GM12865 (cell line): ENCODE data around the gene INPP5A.

Experiments
- DNase-seq: peaks from one replicate; pipeline ENCODE4 v3.0.0; 2010; ENCODE audit warnings: low read depth
- H3K4me3 ChIP-seq: 2 replicates; pipeline ENCODE4 v1.5.1; 2011; ENCODE audit warnings: mild to moderate bottlenecking, low read depth, low read length, control low read depth
- CTCF ChIP-seq: IDR thresholded peaks from 2 replicates; pipeline ENCODE4 v1.5.1; 2011; ENCODE audit warnings: low read length, control low read depth, low read depth, inconsistent platforms; ENCODE audit not compliant: insufficient read depth; ENCODE audit errors: missing control alignments

INPP5A gene

GRCh38 chr10:132616996-132617736 is 79.6 kb downstream of the INPP5A start:
- TF ChIP-seq CTCF: no peak

DNA sequence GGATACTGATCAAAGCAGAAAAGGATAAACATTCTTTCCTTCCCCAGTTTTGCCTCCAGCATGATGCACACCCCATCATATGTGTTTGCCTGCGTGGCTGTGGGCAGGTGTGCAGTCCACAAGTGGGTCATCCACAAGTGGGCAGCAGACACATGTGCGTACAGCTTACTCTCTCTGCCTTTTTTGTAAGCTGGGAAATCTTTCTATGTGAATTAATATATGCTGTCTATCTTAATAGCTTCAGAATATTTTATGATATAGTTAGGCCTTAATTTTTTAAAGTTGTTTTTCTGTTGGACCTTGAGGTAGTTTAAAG is 80.1 kb downstream of the INPP5A start:
- TF ChIP-seq CTCF: no peak
- DNase-seq: no peak
- no peak overlapping the region for H3K4me3 ChIP-seq

More at GRCh38 chr10:132616996-132617736, 79.6 kb downstream of the INPP5A start:
- DNase-seq: no peak
- no peak overlapping the region for H3K4me3 ChIP-seq

DNA sequence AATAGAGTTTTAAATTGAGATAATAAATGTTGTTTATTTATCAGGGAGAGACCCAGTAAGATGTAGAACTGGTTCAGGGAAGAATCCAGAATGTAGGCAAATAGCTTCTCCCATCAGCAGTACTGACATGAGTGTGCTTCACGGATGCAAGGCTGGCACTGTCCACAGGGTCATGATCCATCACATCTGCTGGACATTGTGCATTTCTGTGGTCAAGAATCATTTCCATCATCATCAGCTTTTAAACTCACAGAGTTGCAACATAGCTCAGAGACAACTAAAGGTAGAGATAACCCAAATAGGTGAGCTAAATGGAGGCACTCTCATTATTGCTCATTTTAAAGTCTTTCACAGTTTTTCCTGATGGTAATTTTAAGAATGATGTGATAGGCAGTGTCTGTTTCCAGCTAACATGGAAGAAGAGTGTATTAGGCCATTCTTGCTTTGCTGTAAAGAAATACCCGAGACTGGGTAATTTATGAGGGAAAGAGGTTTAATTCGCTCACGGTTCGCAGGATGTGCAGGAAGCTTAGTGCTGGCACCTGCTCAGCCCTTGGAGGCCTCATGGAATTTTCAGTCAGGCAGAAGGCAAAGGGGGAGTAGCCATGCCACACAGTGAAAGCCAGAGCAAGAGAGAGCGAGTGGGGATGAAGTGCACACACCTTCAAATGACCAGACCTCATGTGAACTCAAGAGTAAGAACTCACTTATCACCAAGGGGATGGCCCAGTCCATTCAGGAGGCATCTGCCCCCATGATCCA is 80.8 kb downstream of the INPP5A start:
- no peak for DNase-seq
- no peak for TF ChIP-seq CTCF
- H3K4me3 ChIP-seq: no peak overlapping the region

GRCh38 chr10:132619927-132620326 is 82.3 kb downstream of the INPP5A start:
- no peak for TF ChIP-seq CTCF
- DNase-seq: no peak

DNA sequence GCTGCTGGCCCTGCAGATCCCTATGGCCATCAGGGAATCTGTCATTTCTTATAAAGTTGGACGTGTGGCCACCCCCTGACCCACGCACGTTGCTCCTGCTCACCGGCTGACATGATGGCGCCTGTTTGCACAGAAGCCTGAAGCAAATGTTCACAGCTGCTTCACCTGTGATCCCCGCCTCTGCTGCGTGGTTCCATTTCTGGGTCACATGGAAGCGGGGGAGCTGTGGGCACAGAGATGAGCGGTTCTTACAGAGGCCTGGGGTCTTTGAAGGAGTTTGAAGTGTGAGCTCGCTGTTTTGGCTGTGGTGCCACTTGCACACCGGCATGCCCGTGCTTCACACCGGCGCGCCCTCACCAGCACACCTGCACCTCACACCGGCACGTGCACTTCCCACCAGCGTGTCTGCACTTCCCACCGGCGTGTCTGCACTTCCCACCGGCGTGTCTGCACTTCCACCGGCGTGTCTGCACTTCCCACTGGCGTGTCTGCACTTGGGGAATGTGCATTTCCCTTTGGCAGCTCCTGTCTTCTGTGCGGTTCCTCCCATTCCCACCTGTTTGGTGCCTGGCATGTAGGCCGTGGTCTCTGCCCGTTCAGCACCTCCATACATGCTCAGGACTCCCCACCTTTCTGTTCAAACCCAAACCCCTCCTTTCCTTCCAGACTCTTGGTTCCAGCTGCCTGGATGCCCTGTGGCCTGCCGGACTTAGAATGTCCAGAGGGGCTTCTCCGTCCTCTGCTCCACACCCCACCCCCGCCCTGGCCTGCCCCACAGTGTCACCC is 86.7 kb downstream of the INPP5A start:
- no peak for TF ChIP-seq CTCF
- no peak overlapping the region for H3K4me3 ChIP-seq
- DNase-seq: no peak

More at GRCh38 chr10:132619927-132620326, 82.3 kb downstream of the INPP5A start:
- H3K4me3 ChIP-seq: no peak overlapping the region

DNA sequence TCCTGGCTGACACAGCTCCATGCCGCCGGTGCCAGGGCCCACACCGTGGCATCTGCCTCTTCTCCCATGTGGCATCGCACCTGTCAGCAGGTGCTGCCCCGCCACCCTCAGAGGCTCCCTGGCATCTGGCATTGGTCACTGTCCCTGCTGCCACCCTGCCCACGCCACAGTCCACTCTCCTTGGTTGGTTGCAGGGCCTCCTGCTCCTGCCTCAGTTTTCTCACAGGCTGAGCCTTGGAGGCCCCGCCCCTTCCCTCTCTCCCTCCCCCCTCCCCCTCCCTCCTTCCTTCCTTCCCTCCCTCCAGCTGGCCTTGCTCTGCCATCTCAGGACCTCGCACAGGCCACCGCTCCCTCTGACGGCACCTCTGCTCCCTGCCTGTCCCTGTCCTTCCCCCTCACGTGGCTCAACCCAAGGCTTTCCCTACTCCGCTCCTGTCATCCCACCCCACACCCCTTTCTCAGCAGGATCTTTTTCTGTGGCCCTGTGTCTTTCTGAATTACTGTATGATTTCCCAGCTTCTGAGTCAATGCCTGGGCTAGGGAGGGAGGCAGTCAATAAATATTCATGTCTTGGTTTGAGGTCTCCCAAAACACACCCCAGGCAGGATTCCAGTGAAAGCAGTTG is 87.4 kb downstream of the INPP5A start:
- TF ChIP-seq CTCF: no peak
- H3K4me3 ChIP-seq: no peak overlapping the region
- DNase-seq: no peak
